ENCODE data around the gene ASB2. TPM values are rescaled to one million over a fixed set of nuclear protein-coding genes. Genes with fewer than 3 reads are reported as not detected.

Gene ASB2
- total and polyA plus RNA-seq, 2 of the 4 experiments (the other 2 are of a cell fraction), result 0.54 to 0.77 TPM

DNA sequence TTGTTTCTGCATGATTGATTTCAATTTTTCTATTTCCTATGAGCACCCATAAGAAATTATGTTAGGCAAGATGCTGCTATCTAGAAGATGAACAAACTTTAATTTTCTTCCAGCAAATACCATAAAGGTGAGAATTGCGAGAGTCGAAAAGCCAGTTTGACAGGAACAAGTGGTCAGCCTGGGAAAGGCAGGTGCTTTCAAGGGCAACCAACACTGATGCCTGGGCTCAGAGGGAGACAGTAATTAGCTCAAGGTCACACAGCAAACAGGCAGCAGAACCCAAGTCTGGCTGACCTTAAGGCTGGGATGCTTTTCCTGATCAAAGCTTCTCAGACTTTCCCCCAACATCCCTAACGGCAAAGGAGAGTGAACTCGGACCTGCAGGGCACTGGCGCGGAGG lies 43.0 kb upstream of the ASB2 start:
- DNase-seq (no peak), ATAC-seq (ENCODE audit: low read depth) (no peak)
- no peak overlapping the region for H3K4ac ChIP-seq (ENCODE audit: low read depth, low read length)
- in situ Hi-C loops (cut with MboI; ENCODE audit: low sequenced_read_pairs) (no loop called here), dilution Hi-C loops (cut with HindIII; ENCODE audit: low sequenced_read_pairs, unreplicated experiment) (no loop called here), intact Hi-C loops (cut with micrococcal nuclease) (no loop called here)
- no peak overlapping the region for H2AFZ ChIP-seq (replicated peaks; ENCODE audit: low read length, poor library complexity)
- ChIA-PET POLR2A (ENCODE audit: unreplicated experiment) (no interaction called here), CTCF (interaction anchor here (0.7 to 1.6 kb wide), 2 partner anchors 79 to 1112 kb away, joined by 3 to 4 read pairs; no protein-coding TSS in a partner anchor)
- no peak overlapping the region for H2AK5ac ChIP-seq (ENCODE audit: low read depth, low read length)
- no peak overlapping the region for H3K14ac ChIP-seq (replicated peaks; ENCODE audit: low read depth, low read length)
- no peak overlapping the region for H4K8ac ChIP-seq (ENCODE audit: low read depth in 2 of 2, low read length in 2 of 2)
- H3K36me3 ChIP-seq (ENCODE audit: control insufficient read depth, insufficient read depth, low read length), result no peaks in the 10 kb centered on the region
- no peak overlapping the region for H3K56ac ChIP-seq (ENCODE audit: extremely low read depth, insufficient read depth, low read length)
- H3K23ac ChIP-seq (ENCODE audit: low read depth, low read length), result no peak overlapping the region
- H3K79me1 ChIP-seq (ENCODE audit: low read depth in 1 of 2, low read length in 2 of 2), result no peaks in the 10 kb centered on the region
- no peak overlapping the region for H3K18ac ChIP-seq (ENCODE audit: low read depth, low read length)
- peaks cover 31% of the 10 kb centered on the region for H3K27me3 ChIP-seq (ENCODE audit: control insufficient read depth, insufficient read depth, low read length)
- H3K4me1 ChIP-seq (ENCODE audit: control insufficient read depth, insufficient read depth, low read length), result no peaks in the 10 kb centered on the region
- no peak overlapping the region for H2BK5ac ChIP-seq (ENCODE audit: low read depth, low read length, poor library complexity, severe bottlenecking)
- H4K91ac ChIP-seq (ENCODE audit: insufficient read depth, low read depth, low read length), result no peak overlapping the region
- no peak overlapping the region for H3K4me2 ChIP-seq (ENCODE audit: low read depth, low read length)
- H2BK15ac ChIP-seq (ENCODE audit: low read depth, low read length), result no peak overlapping the region
- H3K9me1 ChIP-seq (ENCODE audit: insufficient read depth, low read length), result no peaks in the 10 kb centered on the region
- H2AK9ac ChIP-seq (replicated peaks; ENCODE audit: low read depth, low read length, poor library complexity), result no peak overlapping the region
- H4K20me1 ChIP-seq (ENCODE audit: insufficient read depth, low read length), result no peaks in the 10 kb centered on the region
- no peak overlapping the region for H3K9ac ChIP-seq (ENCODE audit: low read depth, low read length)
- BruUV-seq (replicated peaks), result no TSS peak
- no peak overlapping the region for H2BK20ac ChIP-seq (ENCODE audit: low read depth, low read length)
- no peak overlapping the region for H3K27ac ChIP-seq (ENCODE audit: insufficient read depth, low read length)
- TF ChIP-seq MAFK (IDR thresholded peaks at IDR 0.05; ENCODE audit: low read depth, low read length), result no peak
- no peak for TF ChIP-seq FOS (IDR thresholded peaks at IDR 0.05; ENCODE audit: low read depth, low read length)
- no peak for TF ChIP-seq CEBPB (IDR thresholded peaks at IDR 0.05; ENCODE audit: low read depth, low read length)
- TF ChIP-seq RAD21 (IDR thresholded peaks at IDR 0.05; ENCODE audit: low read length), result no peak
- no peak for TF ChIP-seq BHLHE40 (IDR thresholded peaks at IDR 0.05; ENCODE audit: low read depth, low read length)
- TF ChIP-seq, protein P1, sequence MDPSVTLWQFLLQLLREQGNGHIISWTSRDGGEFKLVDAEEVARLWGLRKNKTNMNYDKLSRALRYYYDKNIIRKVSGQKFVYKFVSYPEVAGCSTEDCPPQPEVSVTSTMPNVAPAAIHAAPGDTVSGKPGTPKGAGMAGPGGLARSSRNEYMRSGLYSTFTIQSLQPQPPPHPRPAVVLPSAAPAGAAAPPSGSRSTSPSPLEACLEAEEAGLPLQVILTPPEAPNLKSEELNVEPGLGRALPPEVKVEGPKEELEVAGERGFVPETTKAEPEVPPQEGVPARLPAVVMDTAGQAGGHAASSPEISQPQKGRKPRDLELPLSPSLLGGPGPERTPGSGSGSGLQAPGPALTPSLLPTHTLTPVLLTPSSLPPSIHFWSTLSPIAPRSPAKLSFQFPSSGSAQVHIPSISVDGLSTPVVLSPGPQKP (IDR thresholded peaks at IDR 0.05; ENCODE audit: borderline replicate concordance, low read depth, low read length), result no peak
- no peak for TF ChIP-seq POLR2A (IDR thresholded peaks at IDR 0.05; ENCODE audit: low read depth, low read length)
- no peak for TF ChIP-seq MXI1 (IDR thresholded peaks at IDR 0.05; ENCODE audit: borderline replicate concordance, low read depth, low read length)
- TF ChIP-seq, protein P2, sequence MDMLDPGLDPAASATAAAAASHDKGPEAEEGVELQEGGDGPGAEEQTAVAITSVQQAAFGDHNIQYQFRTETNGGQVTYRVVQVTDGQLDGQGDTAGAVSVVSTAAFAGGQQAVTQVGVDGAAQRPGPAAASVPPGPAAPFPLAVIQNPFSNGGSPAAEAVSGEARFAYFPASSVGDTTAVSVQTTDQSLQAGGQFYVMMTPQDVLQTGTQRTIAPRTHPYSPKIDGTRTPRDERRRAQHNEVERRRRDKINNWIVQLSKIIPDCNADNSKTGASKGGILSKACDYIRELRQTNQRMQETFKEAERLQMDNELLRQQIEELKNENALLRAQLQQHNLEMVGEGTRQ (IDR thresholded peaks at IDR 0.05; ENCODE audit: low read depth, low read length), result no peak
- TF ChIP-seq RFX5 (IDR thresholded peaks at IDR 0.05; ENCODE audit: low read depth, low read length), result no peak
- no peak for TF ChIP-seq NFE2L2 (IDR thresholded peaks at IDR 0.05; ENCODE audit: low read depth, low read length)
- TF ChIP-seq MAZ (IDR thresholded peaks at IDR 0.05; ENCODE audit: borderline replicate concordance, low read depth, low read length), result no peak
- no peak for TF ChIP-seq CHD1 (IDR thresholded peaks at IDR 0.05; ENCODE audit: low read depth, low read length)
- no peak for TF ChIP-seq SMC3 (IDR thresholded peaks at IDR 0.05; ENCODE audit: low read depth, low read length)
- TF ChIP-seq, protein P3, sequence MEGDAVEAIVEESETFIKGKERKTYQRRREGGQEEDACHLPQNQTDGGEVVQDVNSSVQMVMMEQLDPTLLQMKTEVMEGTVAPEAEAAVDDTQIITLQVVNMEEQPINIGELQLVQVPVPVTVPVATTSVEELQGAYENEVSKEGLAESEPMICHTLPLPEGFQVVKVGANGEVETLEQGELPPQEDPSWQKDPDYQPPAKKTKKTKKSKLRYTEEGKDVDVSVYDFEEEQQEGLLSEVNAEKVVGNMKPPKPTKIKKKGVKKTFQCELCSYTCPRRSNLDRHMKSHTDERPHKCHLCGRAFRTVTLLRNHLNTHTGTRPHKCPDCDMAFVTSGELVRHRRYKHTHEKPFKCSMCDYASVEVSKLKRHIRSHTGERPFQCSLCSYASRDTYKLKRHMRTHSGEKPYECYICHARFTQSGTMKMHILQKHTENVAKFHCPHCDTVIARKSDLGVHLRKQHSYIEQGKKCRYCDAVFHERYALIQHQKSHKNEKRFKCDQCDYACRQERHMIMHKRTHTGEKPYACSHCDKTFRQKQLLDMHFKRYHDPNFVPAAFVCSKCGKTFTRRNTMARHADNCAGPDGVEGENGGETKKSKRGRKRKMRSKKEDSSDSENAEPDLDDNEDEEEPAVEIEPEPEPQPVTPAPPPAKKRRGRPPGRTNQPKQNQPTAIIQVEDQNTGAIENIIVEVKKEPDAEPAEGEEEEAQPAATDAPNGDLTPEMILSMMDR (conservative IDR thresholded peaks at IDR 0.05; ENCODE audit: low read depth, low read length), result no peak
- TF ChIP-seq RCOR1 (IDR thresholded peaks at IDR 0.05; ENCODE audit: insufficient replicate concordance, low read length), result no peak
- no peak overlapping the region for H2BK120ac ChIP-seq (ENCODE audit: low read depth, low read length)
- no peak overlapping the region for H4K5ac ChIP-seq (ENCODE audit: low read depth, low read length)
- no peaks in the 10 kb centered on the region for H3K9me3 ChIP-seq (ENCODE audit: control insufficient read depth, insufficient read depth, low read length)
- H3K4me3 ChIP-seq (ENCODE audit: insufficient read depth, low read depth, low read length), result no peak overlapping the region
- 83% methylated on average over 2 of the region's 6 CpGs; no CpG with 5 or more reads in 1 of the 2 experiments for WGBS, 2 experiments (ENCODE audit: extremely low coverage in 2 of 2, insufficient read length in 1 of 2)

Measured in IMR-90 (cell line).